ENCODE data around the gene AOAH.

GRCh38 chr7:36684954-36685353 lies 39.3 kb downstream of the AOAH start:
- no peak for TF ChIP-seq POLR2A (IDR thresholded peaks at IDR 0.05)
- no peak for TF ChIP-seq CTCF (IDR thresholded peaks at IDR 0.05 in 4 of 5, conservative IDR thresholded peaks at IDR 0.05 in 1 of 5)
